GM12892 (cell line): Measurements from ENCODE around the gene NCAPG.

Experiments used
- POLR2A ChIP-seq: IDR thresholded peaks from 2 replicates; pipeline ENCODE4 v1.6.1; 2011; ENCODE audit warnings: low read depth, low read length, control low read depth
- POLR2AphosphoS5 ChIP-seq: IDR thresholded peaks from 2 replicates; pipeline ENCODE4 v1.6.1; 2011; ENCODE audit warnings: low read depth, low read length, control low read depth
- TAF1 ChIP-seq: IDR thresholded peaks from 2 replicates; pipeline ENCODE4 v1.6.1; 2011; ENCODE audit warnings: low read depth, mild to moderate bottlenecking, control low read depth, low read length, borderline replicate concordance

DNA sequence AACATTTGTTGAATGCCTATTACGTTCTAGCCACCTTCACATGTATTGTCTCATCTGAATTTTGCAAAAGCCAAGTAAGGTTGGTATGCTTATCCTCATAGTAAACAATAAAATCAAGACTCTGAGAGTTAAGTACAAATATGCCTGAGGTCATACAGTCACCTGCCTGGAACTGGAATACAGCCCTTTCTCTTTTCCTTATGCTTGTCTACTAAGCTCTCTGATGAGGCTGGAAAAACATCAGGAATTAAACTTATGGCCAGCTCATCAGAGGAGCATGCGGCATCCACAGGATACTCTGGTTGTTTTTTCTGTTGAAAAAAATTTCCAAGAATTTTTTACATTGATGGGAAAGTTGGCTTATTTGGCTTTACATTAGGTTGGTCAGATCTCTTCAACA, 35.5 kb downstream of the NCAPG start:
- TF ChIP-seq POLR2A (no peak), POLR2AphosphoS5 (peak; percentile 14; the same call in 1 of the 2 replicates), TAF1 (no peak)
